NCI-H510A (cell line): ENCODE measurements around the gene GRIK1.
"Not testable (repeated sequence)": the region's sequence is repeated elsewhere in the genome, so short reads cannot be mapped to it uniquely, and the experiment has no call there.

Experiments
- DNase-seq: peaks from one replicate; lab custom pipeline; 2025; lab: John Stamatoyannopoulos, UW

Gene GRIK1

DNA sequence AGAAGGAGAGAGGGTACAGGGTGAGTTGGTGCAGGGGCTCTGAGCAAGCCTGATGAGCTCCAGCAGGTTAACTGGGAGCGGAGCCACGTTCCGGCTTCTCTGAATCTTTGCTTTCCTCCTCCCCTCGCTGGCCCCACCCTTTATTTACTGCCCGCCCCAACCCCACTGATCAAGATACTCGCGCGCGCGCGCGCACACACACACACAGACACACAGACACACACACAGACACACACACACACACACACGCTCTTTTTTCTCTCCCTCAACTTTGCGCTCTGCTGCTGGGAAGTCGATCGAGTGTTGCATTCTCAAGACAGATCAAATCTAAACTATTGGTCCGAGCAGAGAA lies at the start of gene GRIK1:
Gene GRIK1 (minus strand): TSS at position 73 of the 352 bp plus-strand sequence.
- DNase-seq, result no peak

DNA sequence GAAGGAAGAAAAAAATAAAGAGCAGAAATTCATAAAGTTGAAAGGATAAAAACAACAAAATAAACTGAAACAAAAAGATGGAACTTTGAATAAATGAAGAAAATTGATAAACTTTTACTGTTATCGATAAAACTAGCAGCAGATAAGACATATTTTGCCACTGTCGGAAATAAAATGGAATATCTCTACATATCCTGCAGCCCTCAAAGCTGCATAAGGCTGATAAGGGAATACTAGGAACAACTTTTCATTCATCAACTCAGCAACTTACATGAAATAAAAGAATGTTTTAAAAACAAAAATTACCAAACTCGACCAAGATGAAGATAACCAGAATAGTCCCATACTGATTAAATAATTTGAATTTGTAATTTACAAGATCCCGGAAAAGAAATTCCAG lies 48.0 kb upstream of the GRIK1 start:
- no peak for DNase-seq

DNA sequence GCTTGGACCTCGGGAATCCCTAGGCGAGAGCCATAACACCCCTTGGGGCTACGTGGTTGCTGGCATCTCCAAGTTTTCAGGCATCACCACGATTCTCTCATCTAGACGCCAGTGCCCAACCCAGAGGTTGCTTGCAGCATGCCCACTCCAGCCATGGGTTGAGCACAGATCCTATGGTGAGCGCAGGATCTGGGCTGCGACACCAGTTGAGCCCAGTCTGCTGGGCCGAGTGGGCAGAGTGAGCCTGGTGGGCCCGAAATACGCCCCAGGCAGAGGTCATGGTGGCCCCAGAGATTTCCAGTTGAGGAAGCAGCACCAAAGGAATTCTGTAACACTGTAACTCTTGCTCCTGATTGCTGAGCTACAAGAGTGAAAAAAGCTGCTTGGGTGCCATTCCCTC lies 46.1 kb upstream of the GRIK1 start:
- DNase-seq, result no peak

DNA sequence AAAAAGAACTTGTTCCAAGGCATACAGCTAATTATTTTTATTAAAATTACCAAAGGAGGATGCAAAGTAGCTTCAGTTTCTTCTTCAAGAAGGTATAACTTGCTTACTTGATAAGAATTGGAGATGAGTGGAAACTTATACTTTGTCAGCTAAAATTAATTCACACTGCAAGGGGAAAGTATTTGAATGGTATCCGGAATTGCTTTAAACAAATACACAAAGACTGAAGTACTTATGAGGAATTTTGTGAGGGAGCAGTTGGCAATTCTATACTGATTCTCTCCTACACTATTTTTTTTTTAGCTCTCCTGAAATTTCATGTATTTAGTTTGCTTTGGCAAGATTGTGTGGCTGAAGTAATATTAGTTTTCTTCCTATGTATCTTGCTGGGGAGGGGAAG lies 39.2 kb upstream of the GRIK1 start:
- DNase-seq, result no peak

DNA sequence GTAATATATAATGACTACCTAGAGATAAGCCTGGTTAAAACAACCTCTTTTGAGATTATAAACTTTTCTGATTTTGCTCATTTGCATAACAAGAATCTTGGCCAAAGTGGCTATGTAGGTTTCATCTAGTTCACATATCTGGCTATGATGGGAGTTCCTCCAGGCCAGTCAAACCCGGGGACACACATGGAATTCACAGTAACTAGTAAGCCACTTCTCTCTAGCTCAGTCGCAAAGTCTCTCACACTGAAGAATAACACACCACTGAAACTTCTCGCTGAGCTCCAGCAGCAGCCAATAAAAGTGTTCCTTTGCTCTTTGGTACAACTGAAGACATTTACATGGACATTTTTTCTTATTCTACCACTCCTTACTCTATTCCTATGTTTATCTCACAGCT lies 36.0 kb upstream of the GRIK1 start:
- no peak for DNase-seq

DNA sequence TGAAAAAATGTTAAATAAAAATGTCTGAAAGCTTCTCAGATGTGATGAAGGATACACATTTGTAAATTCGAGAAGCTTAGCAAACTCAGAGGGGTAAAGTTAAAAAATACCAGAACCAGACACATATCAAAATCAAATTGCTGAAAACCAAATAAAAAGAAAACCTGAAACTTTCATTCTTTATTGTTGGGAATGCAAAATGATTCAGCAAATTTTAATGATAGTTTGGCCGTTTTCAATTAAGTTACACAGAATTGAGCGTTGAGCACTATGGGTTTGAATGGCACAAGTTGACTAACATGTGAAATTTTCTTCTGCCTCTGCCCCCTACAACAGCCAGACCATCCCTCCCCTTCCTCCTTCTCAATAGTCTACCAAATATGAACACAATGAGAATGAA lies 33.5 kb upstream of the GRIK1 start:
- DNase-seq, result no peak

DNA sequence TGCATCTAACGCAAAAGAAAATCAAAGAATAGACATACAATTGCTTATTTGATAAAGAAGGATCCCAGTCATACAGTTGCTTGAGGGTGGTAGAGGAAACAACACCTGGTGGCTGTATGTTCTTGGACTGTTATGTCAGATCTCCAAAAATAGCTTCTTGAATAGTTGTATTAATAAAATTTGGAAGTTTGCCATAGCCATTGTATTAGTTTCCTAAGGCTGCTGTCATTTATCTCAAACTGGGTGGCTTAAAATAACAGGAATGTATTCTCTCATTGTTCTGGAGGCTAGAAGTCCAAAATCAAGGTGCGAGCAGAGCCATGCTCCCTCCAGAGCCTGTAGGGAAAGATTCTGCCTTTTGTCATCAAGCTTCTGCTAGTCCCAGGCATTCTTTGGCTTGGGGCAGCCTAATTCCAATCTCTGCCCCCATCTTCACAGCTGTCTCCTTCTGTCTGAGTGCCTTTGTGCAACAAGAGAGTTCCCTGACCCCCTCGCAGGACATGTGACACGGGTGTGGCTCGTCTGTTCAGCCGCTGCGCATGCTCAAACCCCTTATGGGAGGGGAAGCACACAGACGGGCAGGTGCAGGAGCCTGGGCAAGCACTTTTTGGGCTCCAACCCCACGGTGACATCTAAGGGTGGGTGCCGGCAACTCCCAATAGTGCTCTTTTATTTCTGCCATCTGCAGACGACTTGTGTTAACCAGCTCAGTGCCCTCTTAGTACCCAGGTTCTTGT lies 21.7 kb upstream of the GRIK1 start:
- DNase-seq, result no peak

DNA sequence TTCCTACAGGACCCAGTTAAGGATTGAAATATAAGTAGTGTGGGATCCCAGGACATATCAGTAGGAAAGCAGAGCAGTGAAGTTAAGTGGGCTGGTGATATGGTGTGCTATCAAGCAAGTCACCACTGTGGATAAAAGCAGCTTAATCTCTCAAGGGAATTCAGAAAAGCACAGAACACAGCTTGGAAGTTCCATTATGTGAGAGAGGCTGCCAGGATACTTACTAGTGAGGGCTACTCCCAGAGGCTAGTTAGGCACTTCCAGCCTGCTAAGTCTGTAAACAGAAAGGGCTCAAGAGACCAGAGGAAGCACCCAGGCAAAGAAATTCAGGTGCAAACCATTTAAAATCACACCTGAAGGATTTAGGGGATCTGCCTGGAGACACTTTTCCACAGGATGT lies 18.8 kb upstream of the GRIK1 start:
- DNase-seq, result no peak

DNA sequence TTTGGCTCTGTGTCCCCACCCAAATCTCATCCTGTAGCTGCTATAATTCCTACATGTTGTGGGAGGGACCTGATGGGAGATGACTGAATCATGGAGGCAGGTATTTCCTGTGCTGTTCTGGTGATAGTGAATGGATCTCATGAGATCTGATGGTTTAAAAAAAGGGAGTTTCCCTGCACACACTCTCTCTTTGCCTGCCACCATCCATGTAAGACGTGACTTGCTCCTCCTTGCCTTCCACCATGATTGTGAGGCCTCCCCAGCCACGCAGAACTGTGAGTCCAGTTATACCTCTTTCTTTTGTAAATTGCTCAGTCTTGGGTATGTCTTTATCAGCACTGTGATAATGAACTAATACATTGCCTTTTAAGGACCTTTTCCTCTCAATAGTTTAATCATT lies 18.2 kb upstream of the GRIK1 start:
- not testable (repeated sequence) for DNase-seq

DNA sequence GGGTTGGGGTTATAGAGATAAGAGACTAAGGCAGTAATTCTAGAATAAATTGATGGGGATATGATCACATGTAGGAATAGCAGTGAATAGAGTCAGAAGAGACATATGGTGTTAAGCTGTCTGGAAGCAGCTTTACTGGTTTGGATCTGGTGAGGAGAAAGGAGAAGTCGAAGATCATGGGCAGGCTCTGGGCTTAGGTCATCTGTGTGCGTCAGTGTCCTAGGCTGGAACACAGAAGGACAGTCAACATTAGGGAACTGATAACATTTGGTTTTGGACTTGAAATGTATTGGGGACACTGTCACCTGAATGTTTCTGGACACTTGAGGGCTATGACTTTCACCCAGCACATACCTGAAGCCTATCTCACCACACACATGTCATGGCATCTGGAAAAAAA lies 13.9 kb upstream of the GRIK1 start:
- no peak for DNase-seq

DNA sequence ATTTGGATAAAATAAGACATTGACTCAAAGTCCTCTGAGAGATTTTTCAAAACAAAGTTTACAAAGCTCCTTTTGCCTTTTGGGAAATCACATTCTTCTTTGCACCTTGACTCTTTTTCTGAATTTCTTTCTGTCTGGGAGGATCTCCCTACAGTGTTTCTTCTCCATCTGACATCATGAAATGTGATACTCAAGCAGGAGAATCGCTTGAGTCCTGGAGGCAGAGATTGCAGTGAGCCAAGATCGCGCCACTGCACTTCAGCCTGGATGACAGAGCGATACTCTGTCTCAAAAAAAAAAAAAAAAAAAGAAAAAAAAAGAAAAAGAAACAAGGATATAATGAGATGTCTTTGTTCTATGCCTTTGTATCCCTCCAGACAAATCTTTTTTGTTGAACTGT lies 13.3 kb upstream of the GRIK1 start:
- DNase-seq, result no peak

DNA sequence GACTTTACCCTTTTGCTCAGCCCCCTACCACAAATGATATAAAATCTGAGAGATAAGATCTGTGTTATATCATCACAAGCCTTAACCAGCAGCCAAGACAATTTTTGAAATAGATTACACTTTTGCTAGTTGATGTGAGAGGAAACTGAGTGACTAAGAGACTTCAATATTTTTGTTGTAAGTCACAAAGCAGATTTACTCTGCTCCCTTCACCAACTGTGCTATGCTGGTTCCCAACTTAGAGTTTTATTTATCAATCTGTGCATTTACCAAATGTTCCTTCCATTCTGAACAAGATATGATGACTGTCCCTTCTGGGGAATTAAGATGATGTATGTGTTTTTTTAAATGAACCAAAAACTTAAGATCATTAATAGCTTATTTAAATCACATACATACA lies 12.1 kb upstream of the GRIK1 start:
- no peak for DNase-seq

DNA sequence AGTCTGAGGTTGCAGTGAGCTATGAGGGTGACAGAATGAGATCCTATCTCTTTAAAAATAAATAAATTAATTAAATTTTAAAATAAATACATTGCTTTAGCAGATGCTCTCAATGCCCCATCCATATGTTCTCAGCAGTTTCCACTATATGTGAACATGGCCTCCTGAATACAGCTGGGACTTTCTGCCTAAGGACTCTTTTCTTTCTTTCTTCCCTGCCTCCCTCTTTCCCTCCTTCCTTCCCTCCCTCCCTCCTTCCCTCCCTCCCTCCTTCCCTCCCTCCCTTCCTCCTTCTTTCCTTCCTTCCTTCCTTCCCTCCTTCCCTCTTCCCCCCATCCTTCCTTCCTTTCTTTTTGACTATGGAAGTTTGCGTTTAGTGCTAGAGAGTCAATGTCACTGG lies 10.2 kb upstream of the GRIK1 start:
- no peak for DNase-seq

DNA sequence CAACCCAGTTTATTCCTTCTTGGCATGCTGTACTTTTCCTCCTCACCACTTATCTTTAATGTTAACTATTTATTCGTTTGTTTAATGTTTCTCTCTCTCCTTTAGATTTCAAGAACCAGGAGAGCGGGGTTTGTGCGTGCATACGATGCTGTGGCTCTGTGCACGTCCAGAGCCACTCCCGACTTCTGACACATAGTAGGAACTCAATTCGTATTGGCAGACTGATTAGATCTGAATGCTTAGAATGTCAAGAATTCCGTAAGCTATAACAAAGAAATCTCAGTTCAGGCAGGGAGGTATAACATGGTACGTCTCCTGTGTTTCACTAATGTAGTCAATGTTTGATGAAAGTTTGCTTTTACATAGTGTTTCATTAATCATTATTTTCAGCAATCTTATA lies 7.3 kb upstream of the GRIK1 start:
- DNase-seq, result no peak

DNA sequence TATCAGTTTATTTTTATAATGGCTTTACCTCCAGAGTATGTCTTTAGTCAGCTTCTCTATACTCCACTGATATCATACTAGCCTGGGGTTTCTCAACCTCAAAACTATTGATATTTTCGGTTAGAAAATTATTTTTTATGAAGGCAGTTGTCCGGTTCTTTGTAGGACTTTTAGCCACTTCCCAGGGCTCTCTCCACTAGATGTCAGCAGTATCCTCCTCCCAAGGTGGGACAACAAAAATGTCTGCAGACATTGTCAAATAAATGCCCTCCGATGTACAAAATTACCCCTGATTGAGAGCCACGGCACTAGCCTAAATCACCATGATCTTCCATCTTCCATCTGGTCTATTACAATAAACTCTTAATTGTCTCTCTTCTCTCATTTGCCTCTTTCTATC lies 4.1 kb upstream of the GRIK1 start:
- DNase-seq, result no peak

DNA sequence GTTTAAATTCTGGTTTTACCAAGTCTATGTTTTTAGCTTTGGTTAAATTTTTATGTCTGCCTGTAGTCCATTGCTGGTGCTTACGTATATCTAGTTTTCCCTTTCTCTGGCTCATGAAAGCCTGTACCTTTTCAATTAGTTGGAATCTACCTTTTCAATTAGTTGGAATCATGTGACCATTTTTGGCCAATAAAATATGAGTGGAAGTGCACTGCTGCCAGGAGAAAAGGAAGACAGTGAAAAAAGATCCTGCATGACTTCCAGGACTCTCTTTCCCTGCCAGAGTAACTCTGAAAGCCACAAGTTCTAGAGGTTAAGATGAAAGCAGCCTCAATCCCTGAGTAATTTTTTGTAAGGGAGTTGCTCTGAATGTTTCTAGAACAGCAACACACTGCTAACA lies 2.2 kb upstream of the GRIK1 start:
- DNase-seq, result no peak

DNA sequence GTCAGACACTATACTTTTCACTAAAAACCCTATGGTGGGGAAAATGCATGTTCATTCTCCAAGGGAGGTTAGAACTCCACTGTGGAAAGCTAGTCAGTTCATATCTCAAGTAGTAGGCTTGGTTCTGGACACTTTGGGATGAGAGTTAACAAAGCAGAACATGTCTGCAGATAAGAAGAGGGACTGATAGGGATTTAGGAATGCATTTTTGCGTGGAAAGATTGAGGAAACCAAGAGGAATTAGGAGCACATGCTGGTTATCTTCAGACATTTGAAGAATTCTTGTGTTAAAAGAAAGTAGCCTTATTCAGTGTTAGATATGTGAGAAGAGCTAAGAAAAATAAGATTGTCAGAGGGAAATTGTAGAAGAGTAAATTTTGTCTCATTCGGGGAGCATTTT lies 1.2 kb upstream of the GRIK1 start:
- DNase-seq, result no peak

DNA sequence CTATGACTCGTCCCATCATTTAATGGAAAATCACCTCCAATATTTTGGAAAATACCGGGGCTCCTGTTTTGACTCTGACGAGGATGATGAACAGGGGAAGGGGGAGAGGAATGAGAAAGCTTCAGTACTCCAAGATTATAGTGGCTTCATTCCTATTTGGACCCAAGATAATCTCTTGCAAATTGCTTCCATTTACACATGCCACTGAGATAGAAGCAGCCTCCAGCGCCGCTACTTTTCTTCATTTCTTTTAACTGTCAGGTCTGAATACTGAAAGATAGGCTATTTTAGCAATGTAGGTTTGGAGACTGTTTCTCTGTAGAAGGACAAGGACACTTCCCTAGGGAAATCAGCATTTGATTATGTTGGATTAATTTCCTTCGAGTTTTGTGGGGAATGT lies 565 bp upstream of the GRIK1 start:
- no peak for DNase-seq

DNA sequence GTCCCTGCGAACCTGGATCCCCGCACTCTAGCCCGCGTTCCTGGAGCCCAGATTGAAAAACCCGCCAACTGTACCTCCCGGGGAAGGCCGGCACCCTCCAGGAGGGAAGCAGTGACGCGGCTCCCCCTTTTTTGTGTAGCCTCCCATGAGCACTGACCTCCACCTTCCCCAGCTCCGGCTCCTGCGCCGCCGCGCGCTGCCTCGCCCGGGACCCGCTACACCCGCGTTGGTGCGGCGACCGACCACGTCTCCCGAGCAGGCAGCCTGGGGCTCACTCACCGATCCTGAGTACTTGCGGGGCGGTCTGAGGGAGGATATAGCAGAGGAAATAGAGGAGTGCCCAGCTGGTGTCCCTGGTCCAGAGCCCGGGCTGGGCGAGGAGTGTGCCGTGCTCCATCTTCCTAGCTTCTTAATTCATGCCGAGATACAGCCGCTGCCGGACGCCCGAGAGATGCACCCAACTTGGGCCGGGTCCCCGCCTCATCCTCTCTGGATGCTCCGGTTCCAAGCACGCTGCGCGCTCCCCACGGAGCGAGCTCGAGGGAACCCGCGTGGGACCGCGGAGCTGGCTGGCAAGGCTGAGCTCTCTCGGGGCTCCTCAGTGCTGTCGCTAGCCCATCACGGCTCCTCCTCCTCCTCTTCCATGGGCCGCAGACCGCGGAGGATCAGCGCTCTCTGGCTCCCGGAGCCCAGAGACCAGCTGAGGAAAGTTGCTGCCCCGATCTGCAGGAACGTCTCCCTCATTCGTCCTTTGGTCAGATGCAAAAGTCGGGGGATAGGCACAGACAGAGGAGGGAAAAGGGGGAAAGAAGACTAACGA lies 482 bp downstream of the GRIK1 start:
- no peak for DNase-seq

DNA sequence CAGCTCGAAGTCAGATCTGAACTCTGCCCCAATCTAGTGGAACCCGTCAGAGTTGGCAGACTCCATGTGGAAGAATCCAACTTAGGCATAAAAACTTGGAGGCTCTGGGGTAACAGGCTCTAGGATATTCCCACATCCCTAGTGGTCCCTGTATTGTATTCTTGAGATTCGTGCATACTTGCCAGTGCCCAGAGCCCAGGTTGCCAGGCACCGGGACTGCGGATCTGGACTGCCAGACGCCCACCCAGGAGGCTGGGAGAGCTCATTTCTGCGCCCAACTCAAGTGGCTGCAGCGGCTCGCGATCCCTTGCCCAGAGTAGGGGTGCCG lies 1.1 kb downstream of the GRIK1 start:
- no peak for DNase-seq

DNA sequence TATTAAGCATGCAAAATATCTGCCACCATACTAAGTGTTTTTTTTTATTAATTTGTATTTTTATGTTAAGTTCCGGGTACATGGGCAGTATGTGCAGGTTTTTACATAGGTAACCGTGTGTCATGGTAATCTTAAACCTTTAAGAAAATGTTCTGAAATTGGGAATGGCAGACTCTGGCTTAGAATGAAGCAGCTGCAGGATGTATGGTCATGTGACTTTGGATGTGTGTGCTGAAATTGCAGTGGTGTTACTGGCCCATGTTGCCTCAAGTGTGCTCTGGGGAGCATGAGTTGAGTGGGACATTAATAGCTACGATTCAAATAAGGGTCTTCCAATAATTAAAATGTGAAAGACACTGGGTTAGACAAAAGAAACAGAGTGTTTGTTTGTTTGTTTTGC lies 6.7 kb downstream of the GRIK1 start:
- DNase-seq, result no peak

DNA sequence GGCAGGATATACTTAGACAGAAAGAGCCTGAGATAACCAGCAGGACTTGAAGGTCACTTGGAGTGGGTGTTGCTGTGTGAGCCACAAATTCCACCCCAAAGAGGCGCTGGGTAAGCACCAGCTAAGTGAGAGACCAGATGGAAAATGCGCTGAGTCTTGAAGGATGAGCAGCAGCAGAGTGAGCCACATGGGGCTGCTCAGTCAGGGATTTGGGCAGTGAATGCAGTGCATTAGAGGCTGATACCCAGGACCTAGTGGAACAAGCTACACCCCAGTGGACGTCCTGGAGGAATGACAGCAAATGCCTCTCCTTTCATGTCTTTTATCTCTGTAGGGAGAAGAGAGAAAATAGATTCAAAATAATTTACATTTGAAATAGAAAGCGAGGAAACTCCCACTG lies 11.3 kb downstream of the GRIK1 start:
- DNase-seq, result no peak

DNA sequence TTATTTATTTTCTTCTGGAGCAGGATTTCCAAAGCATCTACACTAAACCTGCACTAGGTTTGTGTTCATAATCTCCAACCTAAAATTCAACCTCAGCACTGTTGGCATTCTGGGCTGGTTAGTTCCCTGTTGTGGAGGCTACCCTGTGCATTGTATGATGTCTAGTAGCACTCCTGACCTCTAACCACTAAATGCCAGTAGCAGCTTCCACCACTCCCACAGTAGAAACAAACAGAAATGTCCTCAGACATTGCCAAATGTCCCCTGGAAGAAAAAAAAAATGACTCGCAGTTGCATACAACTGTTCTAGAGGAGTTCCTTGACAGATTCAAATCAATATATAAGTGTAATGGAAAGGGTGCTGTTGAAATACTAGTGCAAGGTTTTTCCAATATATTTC lies 18.9 kb downstream of the GRIK1 start:
- DNase-seq, result no peak

DNA sequence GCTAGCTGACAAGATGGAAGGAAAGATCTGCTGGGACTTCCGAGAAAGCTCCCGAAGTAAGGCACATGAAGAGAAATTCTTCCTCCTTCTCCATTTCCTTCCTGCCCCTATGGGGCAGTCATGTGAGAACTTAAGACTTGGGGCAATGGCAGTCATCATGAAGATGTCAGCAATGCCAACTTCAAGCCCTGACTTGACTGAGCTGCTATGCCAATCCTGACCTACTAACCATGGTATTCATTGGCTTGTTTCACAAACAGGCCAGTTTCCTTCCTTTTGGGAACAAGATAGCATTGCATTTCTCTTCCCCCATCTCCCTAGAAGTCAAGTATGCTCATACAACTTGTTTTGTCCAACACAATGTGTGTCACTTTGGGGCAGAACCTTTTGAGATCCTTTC lies 25.5 kb downstream of the GRIK1 start:
- no peak for DNase-seq
